HG02943 (cell line): ENCODE results near the gene SH2D4B.

Experiments used
- ATAC-seq: cut with Tn5 transposase; IDR thresholded peaks from one replicate; pipeline ENCODE4 v1.9.1; 2021; ENCODE audit warnings: mild to moderate bottlenecking, low read depth, moderate library complexity; ENCODE audit not compliant: unreplicated experiment

SH2D4B gene

DNA sequence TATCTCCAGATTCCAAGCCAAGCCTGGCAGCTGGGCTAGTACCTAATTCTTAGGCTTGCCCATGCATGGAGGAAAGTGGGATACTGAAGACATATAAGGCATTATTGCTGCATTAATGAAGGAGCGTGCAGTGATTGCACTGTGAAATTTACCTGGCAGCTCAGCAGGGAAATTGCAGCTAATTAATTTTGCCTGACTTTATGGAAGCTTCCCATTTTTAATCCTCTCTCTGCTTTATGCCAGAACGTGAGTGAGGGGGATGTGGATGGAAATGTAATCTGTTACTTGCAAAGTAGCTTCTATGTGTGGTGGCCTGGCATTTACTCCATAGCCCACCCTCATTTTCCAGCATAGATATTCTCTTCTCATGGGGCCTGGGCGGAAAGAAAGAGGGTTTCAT, 134.9 kb downstream of the SH2D4B start:
- no peak for ATAC-seq

- ATAC-seq = no peak
These were observed 137.1 kb downstream of the SH2D4B start for GRCh38 chr10:80674809-80675208.

- ATAC-seq = no peak
These were observed 143.4 kb downstream of the SH2D4B start for GRCh38 chr10:80681142-80681541.

DNA sequence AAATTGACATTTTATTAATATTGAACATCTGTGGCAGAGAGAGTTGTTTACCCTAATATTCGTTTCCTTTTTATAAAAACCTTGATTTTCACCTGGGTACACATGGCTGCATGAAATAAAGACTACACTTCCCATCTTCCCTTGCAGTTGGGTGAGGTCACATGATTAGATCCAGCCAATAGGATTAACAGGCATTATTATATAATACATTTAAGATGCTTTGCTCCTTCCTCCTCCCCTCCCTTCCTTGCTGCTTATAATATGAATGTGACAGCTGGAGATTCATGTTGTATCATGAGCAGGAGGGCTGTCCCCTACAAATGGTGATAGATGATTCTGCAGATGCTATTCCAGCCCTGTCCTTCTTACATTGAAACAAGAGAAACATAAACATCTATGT, 146.6 kb downstream of the SH2D4B start:
- ATAC-seq = no peak

GRCh38 chr10:80685355-80685754, 147.7 kb downstream of the SH2D4B start:
- ATAC-seq = no peak

DNA sequence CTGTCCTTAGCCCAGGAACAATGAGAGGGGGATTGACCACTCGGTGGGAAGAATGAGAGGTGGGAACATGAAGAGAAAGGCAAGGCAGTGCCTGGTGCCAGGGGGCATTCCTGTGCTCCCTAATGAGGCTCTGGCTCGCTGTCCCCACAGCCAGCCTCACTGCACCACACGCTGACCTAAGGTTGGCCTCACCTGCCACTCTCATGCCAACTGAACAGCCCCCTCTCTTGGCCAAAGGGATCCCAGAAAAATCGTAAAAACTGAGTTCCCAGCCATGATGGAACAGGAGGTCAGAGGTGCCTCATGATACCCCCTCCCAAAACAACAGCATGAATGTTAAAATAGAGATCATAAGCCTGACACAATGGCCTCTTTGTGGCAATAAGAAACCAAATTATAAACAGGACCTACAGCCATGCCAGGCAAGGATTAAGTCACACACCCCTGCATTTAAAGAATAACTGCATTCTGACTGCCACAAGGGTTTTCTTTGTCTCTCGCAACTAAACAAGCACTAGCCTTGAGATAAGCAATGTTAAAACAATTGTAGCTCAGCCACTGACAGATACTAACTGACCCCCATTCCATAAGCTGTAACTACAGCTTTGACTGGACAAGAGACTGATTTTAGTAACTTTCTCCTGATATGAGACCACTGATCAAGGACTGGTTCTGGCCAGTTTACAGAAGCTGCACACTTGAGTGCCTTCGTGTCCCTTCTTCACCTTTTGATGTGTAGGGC, 149.2 kb downstream of the SH2D4B start:
- no peak for ATAC-seq

GRCh38 chr10:80687476-80687789, 149.7 kb downstream of the SH2D4B start:
- ATAC-seq = no peak

- ATAC-seq = no peak
These were observed 152.7 kb downstream of the SH2D4B start for GRCh38 chr10:80690434-80690833.

DNA sequence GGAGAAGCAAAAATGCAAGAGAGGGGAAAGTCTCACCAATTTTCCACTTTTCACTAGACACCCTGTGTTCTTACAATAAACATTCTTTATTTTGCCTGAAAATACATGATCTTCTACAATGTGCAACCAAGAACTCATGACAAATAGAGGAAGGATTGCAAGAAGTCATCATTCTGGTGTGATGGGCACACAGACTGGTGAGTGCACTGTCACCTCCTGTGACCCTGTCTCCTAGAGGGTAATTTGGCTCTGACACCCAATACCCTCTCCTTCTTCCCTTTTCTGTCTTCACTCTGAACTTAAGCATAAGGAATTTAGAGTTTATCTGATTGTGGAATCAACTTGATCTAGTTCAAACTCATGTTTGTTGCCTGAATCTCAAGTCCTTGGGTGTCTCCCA, 153.7 kb downstream of the SH2D4B start:
- no peak for ATAC-seq

DNA sequence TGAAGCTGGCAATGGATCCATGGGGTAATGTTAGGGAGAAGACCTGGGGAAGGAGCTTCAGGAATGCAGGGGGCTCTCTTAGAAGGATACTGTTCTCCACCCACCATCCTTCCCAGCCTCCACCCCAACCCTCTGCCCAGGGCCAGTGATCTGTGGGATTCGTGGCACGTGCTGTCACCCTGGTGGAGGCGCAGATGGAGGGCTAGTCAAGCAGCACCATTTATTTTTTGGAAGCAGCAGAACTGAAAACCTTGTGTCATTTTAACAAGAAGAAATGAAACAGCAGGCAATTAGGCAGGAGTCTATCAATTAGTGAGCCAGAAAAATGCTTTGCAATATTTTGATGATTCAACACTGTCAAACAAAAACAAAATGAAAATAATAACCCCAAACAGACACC, 155.9 kb downstream of the SH2D4B start:
- no peak for ATAC-seq

DNA sequence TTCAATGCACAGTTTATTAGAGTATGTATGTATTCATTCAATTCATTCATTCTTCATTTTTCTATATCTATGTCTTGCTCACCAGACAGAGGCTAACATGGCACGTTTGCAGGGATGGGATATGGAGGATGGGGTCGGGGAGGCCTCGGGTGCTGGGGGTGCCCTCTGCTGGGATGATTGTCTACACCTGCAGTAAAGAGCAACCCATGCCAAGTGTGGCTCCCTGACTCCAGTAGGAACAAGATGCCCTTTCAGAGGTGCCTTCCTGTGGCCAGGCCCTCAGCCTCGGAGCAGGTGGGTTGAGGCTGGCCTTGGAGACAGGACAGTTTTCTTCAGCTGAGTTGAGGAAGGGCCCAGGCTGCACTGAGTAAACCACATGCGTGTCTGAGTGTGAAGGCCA, 157.2 kb downstream of the SH2D4B start:
- no peak for ATAC-seq
